A549 (cell line): Measurements from ENCODE around the gene MED13L. TPM values are rescaled to one million over a fixed set of nuclear protein-coding genes. Genes with fewer than 3 reads are reported as not detected.
A peak's percentile ranks its signal among the peaks of the same experiment; 100 is the strongest.

ENCODE experiments used
- ATAC-seq, 2 experiments: fragments of 200-7000 bp in 1 of 2; fragments of >200 bp in 1 of 2; cut with Nextera tagmentation in 1 of 2; cut with Tn5 transposase in 1 of 2; 3 replicates each; pipeline versions ENCODE4 v1.8.0 to v1.9.1; 2018 to 2020; ENCODE audit warnings: mild to moderate bottlenecking in 1 of 2, moderate library complexity in 1 of 2
- CTCF ChIA-PET: fragments of 300-600 bp; sonication (Branson Sonifier 250); formaldehyde crosslinking; extraction: SDS; loops from one replicate; lab custom pipeline; 2021; ENCODE audit warnings: antibody characterized with exemption, inconsistent platforms; lab: Yijun Ruan, JAX
- POLR2A ChIA-PET: fragments of 350-600 bp; formaldehyde crosslinking; extraction: SDS; loops from one replicate; lab custom pipeline; 2021; ENCODE audit warnings: antibody characterized with exemption, inconsistent platforms; lab: Yijun Ruan, JAX
- DNase-seq, 2 experiments: peaks; one replicate each; pipeline versions ENCODE4 v3.0.0 to v3.0.0-alpha.2; 2011 to 2016; ENCODE audit warnings: low read depth in 1 of 2, low spot score in 1 of 2
- FAIRE-seq: peaks from 2 replicates; lab custom pipeline; 2011; peaks lifted over from hg19 to GRCh38; lab: Jason Lieb, UNC
- H3K27ac ChIP-seq, 2 experiments: fragments of >200 bp; sonication (Bioruptor Twin); formaldehyde crosslinking; 3 replicates each; pipeline ENCODE4 v1.5.1; 2016 to 2017
- H3K4me1 ChIP-seq: fragments of >200 bp; sonication (Bioruptor Twin); formaldehyde crosslinking; 3 replicates; pipeline ENCODE4 v1.6.1; 2016
- H3K4me2 ChIP-seq: fragments of >200 bp; sonication (Bioruptor Twin); formaldehyde crosslinking; 3 replicates; pipeline ENCODE4 v1.6.1; 2016
- H3K4me3 ChIP-seq: fragments of >200 bp; sonication (Bioruptor Twin); formaldehyde crosslinking; 3 replicates; pipeline ENCODE4 v1.5.1; 2016
- H3K9me3 ChIP-seq: fragments of >200 bp; sonication (Bioruptor Twin); formaldehyde crosslinking; 3 replicates; pipeline ENCODE4 v1.6.1; 2016
- BHLHE40 ChIP-seq: IDR thresholded peaks from 2 replicates; pipeline ENCODE4 v1.6.1; 2012; ENCODE audit warnings: low read depth, low read length, inconsistent platforms
- CEBPB ChIP-seq, 2 experiments: fragments of >200 bp in 1 of 2; sonication (Bioruptor Twin) in 1 of 2; formaldehyde crosslinking in 1 of 2; IDR thresholded peaks; 2 replicates each; pipeline ENCODE4 v1.6.1; 2012 to 2016
- CHD2 ChIP-seq: fragments of 150-350 bp; IDR thresholded peaks from 2 replicates; pipeline ENCODE4 v1.6.1; 2014; ENCODE audit warnings: low read length; ENCODE audit not compliant: partially characterized antibody
- EHMT2 ChIP-seq: fragments of 200-600 bp; sonication (generic); IDR thresholded peaks from 2 replicates; pipeline ENCODE4 v1.6.1; 2016; ENCODE audit warnings: antibody characterized with exemption, low read depth, mild to moderate bottlenecking, moderate library complexity
- FOSL2 ChIP-seq, 2 experiments: fragments of 450-650 bp in 1 of 2; fragments of >200 bp in 1 of 2; sonication (Bioruptor Twin) in 1 of 2; formaldehyde crosslinking; IDR thresholded peaks; 2 replicates each; pipeline versions ENCODE4 v1.5.0 to v1.6.1; 2016 to 2020; ENCODE audit warnings: mild to moderate bottlenecking in 1 of 2, moderate library complexity in 1 of 2
- FOXS1 ChIP-seq: fragments of 250-450 bp; sonication (Bioruptor Pico); IDR thresholded peaks from 2 replicates; pipeline ENCODE4 v1.5.0; 2020; ENCODE audit warnings: mild to moderate bottlenecking, moderate library complexity
- GATA3 ChIP-seq: IDR thresholded peaks from 2 replicates; pipeline ENCODE4 v1.6.1; 2012; ENCODE audit warnings: borderline replicate concordance
- HDAC2 ChIP-seq: fragments of 200-600 bp; sonication (generic); IDR thresholded peaks from 2 replicates; pipeline ENCODE4 v1.6.1; 2016
- HEYL ChIP-seq: fragments of 250-450 bp; sonication (Bioruptor Pico); IDR thresholded peaks from 2 replicates; pipeline ENCODE4 v1.8.0; 2021; ENCODE audit warnings: mild to moderate bottlenecking, moderate library complexity
- HOXA7 ChIP-seq: fragments of 250-450 bp; sonication (Bioruptor Pico); IDR thresholded peaks from 2 replicates; pipeline ENCODE4 v1.5.0; 2020; ENCODE audit warnings: mild to moderate bottlenecking, moderate library complexity
- HOXB13 ChIP-seq: fragments of 250-450 bp; sonication (Bioruptor Pico); IDR thresholded peaks from 2 replicates; pipeline ENCODE4 v1.5.0; 2020; ENCODE audit warnings: low read depth, mild to moderate bottlenecking, moderate library complexity
- HOXB5 ChIP-seq: fragments of 250-450 bp; sonication (Bioruptor Pico); IDR thresholded peaks from 2 replicates; pipeline ENCODE4 v1.5.0; 2020; ENCODE audit warnings: mild to moderate bottlenecking, moderate library complexity
- JUN ChIP-seq, 2 experiments: fragments of >200 bp; sonication (Bioruptor Twin); formaldehyde crosslinking; IDR thresholded peaks; 2 replicates in 1 of 2; 3 replicates in 1 of 2; pipeline ENCODE4 v1.6.1; 2016 to 2017
- JUNB ChIP-seq: fragments of >200 bp; sonication (Bioruptor Twin); formaldehyde crosslinking; IDR thresholded peaks from 2 replicates; pipeline ENCODE4 v1.6.1; 2016
- KDM1A ChIP-seq: fragments of 200-600 bp; sonication (generic); IDR thresholded peaks from 2 replicates; pipeline ENCODE4 v1.6.1; 2016; ENCODE audit warnings: low read depth, mild to moderate bottlenecking
- KDM5A ChIP-seq: fragments of 200-600 bp; sonication (generic); IDR thresholded peaks from 2 replicates; pipeline ENCODE4 v1.6.1; 2016; ENCODE audit warnings: antibody characterized with exemption, mild to moderate bottlenecking
- MAFK ChIP-seq: fragments of 450-650 bp; IDR thresholded peaks from 2 replicates; pipeline ENCODE4 v1.6.1; 2014; ENCODE audit not compliant: partially characterized antibody
- NFE2L2 ChIP-seq: fragments of 150-350 bp; conservative IDR thresholded peaks from 2 replicates; pipeline ENCODE4 v1.6.1; 2014; ENCODE audit warnings: low read length
- POLR2AphosphoS2 ChIP-seq: conservative IDR thresholded peaks from 2 replicates; pipeline ENCODE4 v1.6.1; 2012; ENCODE audit warnings: low read length, improper control_type of control experiment, inconsistent platforms
- RAD21 ChIP-seq, 2 experiments: fragments of >200 bp in 1 of 2; sonication (Bioruptor Twin) in 1 of 2; formaldehyde crosslinking in 1 of 2; IDR thresholded peaks in 1 of 2; conservative IDR thresholded peaks in 1 of 2; 2 replicates in 1 of 2; 3 replicates in 1 of 2; pipeline ENCODE4 v1.6.1; 2012 to 2018; ENCODE audit warnings: inconsistent platforms in 1 of 2
- RARB ChIP-seq: fragments of 250-450 bp; sonication (Bioruptor Pico); IDR thresholded peaks from 2 replicates; pipeline ENCODE4 v1.8.0; 2021; ENCODE audit warnings: mild to moderate bottlenecking, moderate library complexity
- RNF2 ChIP-seq: fragments of 200-600 bp; sonication (generic); IDR thresholded peaks from 2 replicates; pipeline ENCODE4 v1.6.1; 2016; ENCODE audit warnings: low read depth, mild to moderate bottlenecking, antibody characterized with exemption, moderate library complexity, borderline replicate concordance
- ZFP36 ChIP-seq: fragments of 450-650 bp; IDR thresholded peaks from 2 replicates; pipeline ENCODE4 v1.6.1; 2014; ENCODE audit warnings: borderline replicate concordance; ENCODE audit not compliant: partially characterized antibody
- ZNF302 ChIP-seq: fragments of 250-450 bp; sonication (Bioruptor Pico); IDR thresholded peaks from 2 replicates; pipeline ENCODE4 v1.9.0; 2021; ENCODE audit warnings: inconsistent platforms, mild to moderate bottlenecking, moderate library complexity
- WGBS: methylation state at CpG from one replicate; pipeline ENCODE4 v1.1.6; 2017; ENCODE audit errors: missing lambda C conversion rate; 5-methylcytosine and 5-hydroxymethylcytosine counted together
- polyA plus RNA-seq, 4 experiments: library from polyadenylated mRNA; depleted of rRNA in 3 of 4; stranded (reverse); fragments of >200 nt; fragmentation: RNase III in 1 of 4; extraction: RNeasy Plus Mini Kit Qiagen cat#74134 plus additional on column Dnase treatment in 1 of 4; gene quantifications; 2 replicates in 3 of 4; 3 replicates in 1 of 4; pipeline ENCODE4 v1.2.3, GENCODE V29; 2011 to 2017
- TF ChIP-seq, protein P1 (sequence below): fragments of >200 bp; sonication (Bioruptor Twin); formaldehyde crosslinking; IDR thresholded peaks from 3 replicates; pipeline ENCODE4 v1.5.1; 2016
- TF ChIP-seq, protein P2 (sequence below): fragments of 150-350 bp; IDR thresholded peaks from 2 replicates; pipeline ENCODE4 v1.6.1; 2014; ENCODE audit warnings: low read depth, mild to moderate bottlenecking, low read length
- TF ChIP-seq, protein P3 (sequence below): fragments of 250-450 bp; sonication (Bioruptor Pico); IDR thresholded peaks from 2 replicates; pipeline ENCODE4 v1.5.0; 2021; ENCODE audit warnings: mild to moderate bottlenecking, moderate library complexity, borderline replicate concordance
- TF ChIP-seq, protein P4 (sequence below): fragments of 200-600 bp; sonication (generic); IDR thresholded peaks from 2 replicates; pipeline ENCODE4 v1.6.1; 2016; ENCODE audit warnings: antibody characterized with exemption, mild to moderate bottlenecking, moderate library complexity
- TF ChIP-seq, protein P5 (sequence below): fragments of >200 bp; sonication (Bioruptor Twin); formaldehyde crosslinking; IDR thresholded peaks from 2 replicates; pipeline ENCODE4 v1.6.1; 2016

Gene MED13L
- polyA plus RNA-seq, 2 of the 4 experiments (the other 2 are of a cell fraction): 23.2 to 134 TPM

DNA sequence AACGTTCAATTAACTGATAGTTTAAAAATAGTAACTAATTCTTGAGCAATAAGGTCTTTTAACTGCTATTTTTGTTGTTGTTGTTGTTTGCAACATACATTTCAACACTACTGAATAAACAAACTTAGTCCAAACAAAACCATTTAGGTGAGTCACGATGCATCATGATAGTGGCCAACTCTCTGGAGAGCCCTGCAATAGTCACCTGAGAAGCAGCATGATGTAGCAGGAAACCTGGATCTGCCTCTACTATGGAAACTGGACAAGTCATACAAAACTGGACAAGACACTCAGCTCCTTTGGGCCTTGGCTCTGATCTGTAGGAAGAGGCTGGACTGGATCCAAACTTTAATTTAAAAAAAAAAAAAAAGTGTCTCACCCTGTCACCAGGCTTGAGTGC, 117.3 kb downstream of the MED13L start:
- peak; percentile 43 to 74 for DNase-seq
- WGBS: 25% methylated on average over 2 of the region's 2 CpGs
- CTCF ChIA-PET: interaction anchor here (0.7 to 1.5 kb wide), 4 partner anchors 9 to 116 kb away, joined by 3 to 4 read pairs (median 4); no protein-coding TSS in a partner anchor
- Histone ChIP-seq H3K4me3 (no peak overlapping the region), H3K4me1 (peaks cover 60% of the 10 kb centered on the region)
- TF ChIP-seq CHD2 (no peak), ZFP36 (no peak), HOXB13 (CRISPR knock-in tag) (no peak), FOSL2 (IDR thresholded peaks at IDR 0.05) (peak; percentile 55; the same call in 1 of the 2 replicates), FOSL2 (CRISPR knock-in tag; IDR thresholded peaks at IDR 0.05) (peak; percentile 95), KDM1A (no peak), RARB (CRISPR knock-in tag) (no peak), FOXS1 (CRISPR knock-in tag) (no peak), HDAC2 (no peak), POLR2AphosphoS2 (no peak), GATA3 (peak; percentile 24; the same call in 1 of the 2 replicates), ZNF302 (no peak), NFE2L2 (peak; percentile 59; the same call in 1 of the 2 replicates), KDM5A (no peak), MAFK (peak; percentile 54), EHMT2 (no peak), CEBPB (IDR thresholded peaks at IDR 0.05) (peak; percentile 74 to 90), JUNB (peak; percentile 46; the same call in 1 of the 2 replicates), RAD21 (conservative IDR thresholded peaks at IDR 0.05 in 1 of 2, IDR thresholded peaks at IDR 0.05 in 1 of 2) (no peak), HOXB5 (CRISPR knock-in tag) (no peak), RNF2 (no peak), HEYL (no peak), HOXA7 (no peak), BHLHE40 (no peak), JUN (IDR thresholded peaks at IDR 0.05) (no peak)
- TF ChIP-seq, protein P1, sequence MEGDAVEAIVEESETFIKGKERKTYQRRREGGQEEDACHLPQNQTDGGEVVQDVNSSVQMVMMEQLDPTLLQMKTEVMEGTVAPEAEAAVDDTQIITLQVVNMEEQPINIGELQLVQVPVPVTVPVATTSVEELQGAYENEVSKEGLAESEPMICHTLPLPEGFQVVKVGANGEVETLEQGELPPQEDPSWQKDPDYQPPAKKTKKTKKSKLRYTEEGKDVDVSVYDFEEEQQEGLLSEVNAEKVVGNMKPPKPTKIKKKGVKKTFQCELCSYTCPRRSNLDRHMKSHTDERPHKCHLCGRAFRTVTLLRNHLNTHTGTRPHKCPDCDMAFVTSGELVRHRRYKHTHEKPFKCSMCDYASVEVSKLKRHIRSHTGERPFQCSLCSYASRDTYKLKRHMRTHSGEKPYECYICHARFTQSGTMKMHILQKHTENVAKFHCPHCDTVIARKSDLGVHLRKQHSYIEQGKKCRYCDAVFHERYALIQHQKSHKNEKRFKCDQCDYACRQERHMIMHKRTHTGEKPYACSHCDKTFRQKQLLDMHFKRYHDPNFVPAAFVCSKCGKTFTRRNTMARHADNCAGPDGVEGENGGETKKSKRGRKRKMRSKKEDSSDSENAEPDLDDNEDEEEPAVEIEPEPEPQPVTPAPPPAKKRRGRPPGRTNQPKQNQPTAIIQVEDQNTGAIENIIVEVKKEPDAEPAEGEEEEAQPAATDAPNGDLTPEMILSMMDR: no peak
- TF ChIP-seq, protein P2, sequence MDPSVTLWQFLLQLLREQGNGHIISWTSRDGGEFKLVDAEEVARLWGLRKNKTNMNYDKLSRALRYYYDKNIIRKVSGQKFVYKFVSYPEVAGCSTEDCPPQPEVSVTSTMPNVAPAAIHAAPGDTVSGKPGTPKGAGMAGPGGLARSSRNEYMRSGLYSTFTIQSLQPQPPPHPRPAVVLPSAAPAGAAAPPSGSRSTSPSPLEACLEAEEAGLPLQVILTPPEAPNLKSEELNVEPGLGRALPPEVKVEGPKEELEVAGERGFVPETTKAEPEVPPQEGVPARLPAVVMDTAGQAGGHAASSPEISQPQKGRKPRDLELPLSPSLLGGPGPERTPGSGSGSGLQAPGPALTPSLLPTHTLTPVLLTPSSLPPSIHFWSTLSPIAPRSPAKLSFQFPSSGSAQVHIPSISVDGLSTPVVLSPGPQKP: no peak
- TF ChIP-seq, protein P3, sequence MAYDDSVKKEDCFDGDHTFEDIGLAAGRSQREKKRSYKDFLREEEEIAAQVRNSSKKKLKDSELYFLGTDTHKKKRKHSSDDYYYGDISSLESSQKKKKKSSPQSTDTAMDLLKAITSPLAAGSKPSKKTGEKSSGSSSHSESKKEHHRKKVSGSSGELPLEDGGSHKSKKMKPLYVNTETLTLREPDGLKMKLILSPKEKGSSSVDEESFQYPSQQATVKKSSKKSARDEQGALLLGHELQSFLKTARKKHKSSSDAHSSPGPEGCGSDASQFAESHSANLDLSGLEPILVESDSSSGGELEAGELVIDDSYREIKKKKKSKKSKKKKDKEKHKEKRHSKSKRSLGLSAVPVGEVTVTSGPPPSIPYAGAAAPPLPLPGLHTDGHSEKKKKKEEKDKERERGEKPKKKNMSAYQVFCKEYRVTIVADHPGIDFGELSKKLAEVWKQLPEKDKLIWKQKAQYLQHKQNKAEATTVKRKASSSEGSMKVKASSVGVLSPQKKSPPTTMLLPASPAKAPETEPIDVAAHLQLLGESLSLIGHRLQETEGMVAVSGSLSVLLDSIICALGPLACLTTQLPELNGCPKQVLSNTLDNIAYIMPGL: no peak
- TF ChIP-seq, protein P4, sequence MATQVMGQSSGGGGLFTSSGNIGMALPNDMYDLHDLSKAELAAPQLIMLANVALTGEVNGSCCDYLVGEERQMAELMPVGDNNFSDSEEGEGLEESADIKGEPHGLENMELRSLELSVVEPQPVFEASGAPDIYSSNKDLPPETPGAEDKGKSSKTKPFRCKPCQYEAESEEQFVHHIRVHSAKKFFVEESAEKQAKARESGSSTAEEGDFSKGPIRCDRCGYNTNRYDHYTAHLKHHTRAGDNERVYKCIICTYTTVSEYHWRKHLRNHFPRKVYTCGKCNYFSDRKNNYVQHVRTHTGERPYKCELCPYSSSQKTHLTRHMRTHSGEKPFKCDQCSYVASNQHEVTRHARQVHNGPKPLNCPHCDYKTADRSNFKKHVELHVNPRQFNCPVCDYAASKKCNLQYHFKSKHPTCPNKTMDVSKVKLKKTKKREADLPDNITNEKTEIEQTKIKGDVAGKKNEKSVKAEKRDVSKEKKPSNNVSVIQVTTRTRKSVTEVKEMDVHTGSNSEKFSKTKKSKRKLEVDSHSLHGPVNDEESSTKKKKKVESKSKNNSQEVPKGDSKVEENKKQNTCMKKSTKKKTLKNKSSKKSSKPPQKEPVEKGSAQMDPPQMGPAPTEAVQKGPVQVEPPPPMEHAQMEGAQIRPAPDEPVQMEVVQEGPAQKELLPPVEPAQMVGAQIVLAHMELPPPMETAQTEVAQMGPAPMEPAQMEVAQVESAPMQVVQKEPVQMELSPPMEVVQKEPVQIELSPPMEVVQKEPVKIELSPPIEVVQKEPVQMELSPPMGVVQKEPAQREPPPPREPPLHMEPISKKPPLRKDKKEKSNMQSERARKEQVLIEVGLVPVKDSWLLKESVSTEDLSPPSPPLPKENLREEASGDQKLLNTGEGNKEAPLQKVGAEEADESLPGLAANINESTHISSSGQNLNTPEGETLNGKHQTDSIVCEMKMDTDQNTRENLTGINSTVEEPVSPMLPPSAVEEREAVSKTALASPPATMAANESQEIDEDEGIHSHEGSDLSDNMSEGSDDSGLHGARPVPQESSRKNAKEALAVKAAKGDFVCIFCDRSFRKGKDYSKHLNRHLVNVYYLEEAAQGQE: no peak
- TF ChIP-seq, protein P5, sequence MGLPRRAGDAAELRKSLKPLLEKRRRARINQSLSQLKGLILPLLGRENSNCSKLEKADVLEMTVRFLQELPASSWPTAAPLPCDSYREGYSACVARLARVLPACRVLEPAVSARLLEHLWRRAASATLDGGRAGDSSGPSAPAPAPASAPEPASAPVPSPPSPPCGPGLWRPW: no peak
- TF ChIP-seq, all 56 proteins: peak for 6
- FAIRE-seq (no peak), ATAC-seq (peak; percentile 58 to 72; a peak in 4 of 6 replicates)
- H3K9me3 ChIP-seq: no peaks in the 10 kb centered on the region
- POLR2A ChIA-PET: no interaction called here
- H3K27ac ChIP-seq: peak overlapping the region; percentile 3 to 55; a peak in 3 of 6 replicates
- peak overlapping the region; percentile 52 for H3K4me2 ChIP-seq
